ENCODE results near the gene ZDHHC8.

Gene ZDHHC8

DNA sequence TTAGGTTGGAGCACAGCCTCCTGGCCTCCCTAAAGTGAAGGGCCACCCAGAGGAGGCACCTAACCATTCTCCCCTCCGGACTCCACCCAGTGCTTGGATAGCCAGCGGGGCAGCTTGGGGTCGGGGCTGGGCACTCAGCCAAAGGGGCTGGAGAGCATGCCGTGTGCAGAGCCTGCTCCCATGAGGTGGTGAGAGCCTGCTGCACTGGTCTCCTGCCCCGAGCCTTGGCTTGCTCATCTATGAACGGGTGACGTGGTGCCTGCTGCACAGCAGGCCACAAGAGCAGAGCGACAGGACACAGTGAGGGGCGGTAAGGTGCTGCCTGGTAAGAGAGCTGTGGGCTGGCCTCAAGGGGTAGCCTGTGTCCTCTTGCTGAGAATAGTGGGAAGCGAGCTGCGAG, 33.3 kb downstream of the ZDHHC8 start:
- H3K9me3 Mint-ChIP-seq = peaks cover 7% of the 10 kb centered on the region
- no peak overlapping the region for H3K27ac Mint-ChIP-seq (ENCODE audit: low read depth)
- ATAC-seq (replicated peaks; ENCODE audit: extremely low read depth, poor library complexity, severe bottlenecking) = no peak
- H3K27me3 Mint-ChIP-seq = no peaks in the 10 kb centered on the region
- peaks cover 6% of the 10 kb centered on the region for H3K4me1 Mint-ChIP-seq
- no peak for DNase-seq (ENCODE audit: low spot score in 2 of 2)
- peaks cover 7% of the 10 kb centered on the region for H3K36me3 Mint-ChIP-seq (ENCODE audit: insufficient read depth)
- no peak overlapping the region for H3K4me3 Mint-ChIP-seq

DNA sequence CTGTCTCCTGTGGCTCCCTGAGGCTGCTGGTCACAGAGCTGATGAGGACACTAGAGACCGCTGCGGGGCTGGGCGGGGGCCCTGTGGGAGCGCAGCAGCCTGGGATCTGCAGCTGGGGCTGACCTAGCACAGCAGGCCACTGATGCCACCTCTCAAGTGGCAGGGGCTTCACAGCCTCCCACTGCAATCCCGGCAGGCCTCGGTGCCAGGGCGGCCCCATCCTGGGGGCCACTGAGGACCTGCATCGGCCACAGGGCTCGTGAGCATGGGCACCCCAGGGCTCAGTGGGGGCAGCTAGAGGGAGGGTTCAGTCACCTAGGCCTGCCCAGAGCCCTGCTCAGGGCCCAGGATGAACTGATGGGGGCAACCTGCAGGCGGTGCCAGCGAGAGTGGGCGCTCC, 33.8 kb downstream of the ZDHHC8 start:
- Mint-ChIP-seq H3K4me1 (peaks cover 6% of the 10 kb centered on the region), H3K4me3 (no peak overlapping the region), H3K27ac (ENCODE audit: low read depth) (no peak overlapping the region), H3K9me3 (peaks cover 7% of the 10 kb centered on the region), H3K36me3 (ENCODE audit: insufficient read depth) (peaks cover 7% of the 10 kb centered on the region), H3K27me3 (peaks cover 5% of the 10 kb centered on the region)
- ATAC-seq (replicated peaks; ENCODE audit: extremely low read depth, poor library complexity, severe bottlenecking) = no peak
- no peak for DNase-seq (ENCODE audit: low spot score in 2 of 2)

DNA sequence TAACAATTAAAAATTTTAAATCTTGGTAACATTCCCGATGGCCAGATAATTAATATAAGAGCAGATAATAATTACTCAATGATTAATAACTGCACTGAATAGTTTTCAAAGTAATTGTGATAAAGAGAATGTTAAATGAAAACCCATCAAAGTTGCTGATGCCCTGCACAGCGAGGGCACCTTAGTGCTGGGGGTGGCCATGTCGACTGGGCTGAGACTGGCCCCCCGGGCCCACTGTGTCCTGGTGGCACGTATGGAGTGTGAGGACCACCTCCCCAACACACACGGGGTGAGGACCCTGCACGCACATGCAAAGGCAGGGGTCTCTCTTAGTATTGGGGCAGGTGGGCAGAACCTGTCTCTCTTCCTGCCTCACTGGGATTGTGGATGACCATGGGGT, 34.3 kb downstream of the ZDHHC8 start:
- Mint-ChIP-seq H3K27me3 (peaks cover 9% of the 10 kb centered on the region), H3K4me3 (no peak overlapping the region), H3K9me3 (peaks cover 7% of the 10 kb centered on the region), H3K36me3 (ENCODE audit: insufficient read depth) (peaks cover 7% of the 10 kb centered on the region), H3K27ac (ENCODE audit: low read depth) (no peak overlapping the region), H3K4me1 (peaks cover 6% of the 10 kb centered on the region)
- DNase-seq (ENCODE audit: low spot score in 2 of 2) (no peak), ATAC-seq (replicated peaks; ENCODE audit: extremely low read depth, poor library complexity, severe bottlenecking) (no peak)

DNA sequence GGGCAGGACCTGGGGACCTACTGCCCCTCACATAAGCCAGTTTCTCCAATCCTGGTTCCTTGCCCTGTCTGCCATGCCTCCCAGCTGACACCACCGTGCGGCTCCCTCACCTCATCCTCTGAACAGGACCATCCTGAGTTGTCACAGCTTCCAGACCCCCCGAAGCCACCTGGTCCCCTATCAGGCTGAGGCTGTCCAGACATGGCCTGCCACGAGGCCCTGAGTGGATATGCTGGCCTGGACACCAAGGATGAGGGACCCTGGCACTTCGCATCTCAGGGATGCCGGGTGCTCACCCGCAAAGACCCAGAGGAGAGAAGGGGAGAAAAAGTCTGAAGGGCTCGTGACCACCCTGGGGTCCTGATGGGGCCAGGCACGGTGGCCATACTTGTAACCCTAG, 35.1 kb downstream of the ZDHHC8 start:
- ATAC-seq (replicated peaks; ENCODE audit: extremely low read depth, poor library complexity, severe bottlenecking) (no peak), DNase-seq (ENCODE audit: low spot score in 2 of 2) (no peak)
- Mint-ChIP-seq H3K36me3 (ENCODE audit: insufficient read depth) (peaks cover 7% of the 10 kb centered on the region), H3K27me3 (peaks cover 10% of the 10 kb centered on the region), H3K4me3 (no peak overlapping the region), H3K9me3 (peaks cover 7% of the 10 kb centered on the region), H3K4me1 (peaks cover 6% of the 10 kb centered on the region), H3K27ac (ENCODE audit: low read depth) (no peak overlapping the region)

DNA sequence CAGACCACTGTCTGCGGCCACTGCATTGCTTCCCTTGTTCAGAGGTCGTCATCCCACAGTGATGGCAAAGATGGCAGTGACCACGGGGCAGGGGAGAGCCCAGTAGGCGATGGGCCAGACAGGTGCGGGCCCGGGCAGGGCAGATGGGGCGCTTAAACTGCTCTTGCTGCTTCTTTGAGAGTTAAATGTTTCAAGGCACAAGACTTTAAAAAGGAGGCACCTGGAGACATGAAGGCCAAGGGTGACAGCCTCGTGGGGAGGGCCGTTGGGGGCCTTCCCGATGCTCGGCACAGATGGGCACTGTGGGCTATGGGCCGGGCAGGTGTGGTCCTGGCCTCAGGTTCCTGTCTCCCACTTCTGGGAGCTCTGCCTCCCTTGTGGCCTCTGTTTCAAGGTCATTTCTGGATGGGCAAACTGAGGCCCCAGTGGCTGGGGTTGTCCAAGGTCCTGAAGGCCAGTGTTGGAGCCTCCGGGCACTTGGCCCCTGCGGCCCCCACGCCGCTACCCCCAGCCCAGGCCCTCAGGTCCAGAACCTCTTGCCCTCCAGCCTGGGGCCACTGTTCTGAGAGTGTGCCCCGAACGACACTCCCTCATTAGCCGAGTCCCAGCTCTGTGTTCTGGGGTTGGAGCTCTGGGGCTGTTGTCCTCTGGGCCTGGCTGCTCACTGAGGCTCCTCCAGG, 36.2 kb downstream of the ZDHHC8 start:
- ATAC-seq (replicated peaks; ENCODE audit: extremely low read depth, poor library complexity, severe bottlenecking) (no peak), DNase-seq (ENCODE audit: low spot score in 2 of 2) (no peak)
- Mint-ChIP-seq H3K9me3 (peaks cover 7% of the 10 kb centered on the region), H3K4me1 (peaks cover 6% of the 10 kb centered on the region), H3K4me3 (no peak overlapping the region), H3K27me3 (peaks cover 10% of the 10 kb centered on the region), H3K36me3 (ENCODE audit: insufficient read depth) (peaks cover 4% of the 10 kb centered on the region), H3K27ac (ENCODE audit: low read depth) (no peak overlapping the region)

DNA sequence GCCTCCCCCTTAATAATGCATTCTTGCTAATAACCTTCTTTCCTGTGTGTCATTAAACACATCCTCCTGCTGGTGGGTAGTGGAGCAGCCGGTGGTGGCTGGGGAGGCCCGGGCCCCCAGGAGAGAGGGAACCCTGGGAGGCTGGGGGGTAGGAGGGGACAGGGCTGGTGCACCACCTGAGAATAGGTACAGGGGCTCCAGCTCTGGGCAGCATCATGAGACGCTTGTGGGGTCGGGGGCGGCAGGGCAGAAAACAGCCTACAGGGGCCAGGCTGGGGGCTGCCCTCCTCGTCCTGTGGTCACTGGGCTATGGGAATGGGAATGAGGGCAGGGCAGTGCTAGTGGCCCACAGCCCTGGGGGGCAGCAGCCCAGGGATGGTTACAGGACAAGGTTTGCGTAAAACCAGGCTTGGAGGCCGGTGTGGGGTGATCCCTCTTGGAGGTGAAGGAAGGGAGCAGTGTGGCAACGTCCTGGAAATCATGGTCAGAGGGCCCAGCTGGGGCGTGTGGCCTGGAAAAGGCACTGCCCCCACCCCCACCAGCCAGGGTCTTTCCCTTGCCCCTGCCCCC, 37.7 kb downstream of the ZDHHC8 start:
- Mint-ChIP-seq H3K4me3 (no peak overlapping the region), H3K36me3 (ENCODE audit: insufficient read depth) (peaks cover 1% of the 10 kb centered on the region), H3K4me1 (peaks cover 2% of the 10 kb centered on the region), H3K9me3 (peaks cover 2% of the 10 kb centered on the region), H3K27ac (ENCODE audit: low read depth) (no peak overlapping the region), H3K27me3 (peaks cover 10% of the 10 kb centered on the region)
- DNase-seq (ENCODE audit: low spot score in 2 of 2) = no peak
- ATAC-seq (replicated peaks; ENCODE audit: extremely low read depth, poor library complexity, severe bottlenecking) = no peak

DNA sequence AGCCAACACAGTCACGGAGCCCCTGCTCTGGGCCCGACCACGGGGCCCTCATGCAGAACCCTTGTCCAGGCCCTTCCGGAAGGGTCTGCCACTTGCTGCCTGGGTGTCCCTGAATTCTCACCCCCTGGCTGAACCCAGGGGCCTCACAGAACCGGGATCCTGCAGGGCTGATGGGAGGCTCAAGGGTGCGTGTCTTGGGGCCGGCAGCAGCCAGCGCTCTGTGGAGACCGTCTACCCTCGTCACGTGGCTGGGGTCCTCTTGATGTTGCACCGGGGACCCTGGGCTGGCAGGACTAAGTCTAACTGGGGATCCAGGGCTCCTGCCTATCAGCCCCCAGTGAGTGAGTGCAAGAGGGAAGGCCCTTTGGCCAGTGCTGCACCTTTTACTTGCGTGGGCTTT, 38.6 kb downstream of the ZDHHC8 start:
- H3K36me3 Mint-ChIP-seq (ENCODE audit: insufficient read depth) = no peaks in the 10 kb centered on the region
- H3K4me3 Mint-ChIP-seq = no peak overlapping the region
- H3K27me3 Mint-ChIP-seq = peaks cover 10% of the 10 kb centered on the region
- no peak for ATAC-seq (replicated peaks; ENCODE audit: extremely low read depth, poor library complexity, severe bottlenecking)
- no peak for DNase-seq (ENCODE audit: low spot score in 2 of 2)
- H3K4me1 Mint-ChIP-seq = no peaks in the 10 kb centered on the region
- H3K27ac Mint-ChIP-seq (ENCODE audit: low read depth) = peak overlapping the region; percentile 74
- H3K9me3 Mint-ChIP-seq = no peaks in the 10 kb centered on the region

DNA sequence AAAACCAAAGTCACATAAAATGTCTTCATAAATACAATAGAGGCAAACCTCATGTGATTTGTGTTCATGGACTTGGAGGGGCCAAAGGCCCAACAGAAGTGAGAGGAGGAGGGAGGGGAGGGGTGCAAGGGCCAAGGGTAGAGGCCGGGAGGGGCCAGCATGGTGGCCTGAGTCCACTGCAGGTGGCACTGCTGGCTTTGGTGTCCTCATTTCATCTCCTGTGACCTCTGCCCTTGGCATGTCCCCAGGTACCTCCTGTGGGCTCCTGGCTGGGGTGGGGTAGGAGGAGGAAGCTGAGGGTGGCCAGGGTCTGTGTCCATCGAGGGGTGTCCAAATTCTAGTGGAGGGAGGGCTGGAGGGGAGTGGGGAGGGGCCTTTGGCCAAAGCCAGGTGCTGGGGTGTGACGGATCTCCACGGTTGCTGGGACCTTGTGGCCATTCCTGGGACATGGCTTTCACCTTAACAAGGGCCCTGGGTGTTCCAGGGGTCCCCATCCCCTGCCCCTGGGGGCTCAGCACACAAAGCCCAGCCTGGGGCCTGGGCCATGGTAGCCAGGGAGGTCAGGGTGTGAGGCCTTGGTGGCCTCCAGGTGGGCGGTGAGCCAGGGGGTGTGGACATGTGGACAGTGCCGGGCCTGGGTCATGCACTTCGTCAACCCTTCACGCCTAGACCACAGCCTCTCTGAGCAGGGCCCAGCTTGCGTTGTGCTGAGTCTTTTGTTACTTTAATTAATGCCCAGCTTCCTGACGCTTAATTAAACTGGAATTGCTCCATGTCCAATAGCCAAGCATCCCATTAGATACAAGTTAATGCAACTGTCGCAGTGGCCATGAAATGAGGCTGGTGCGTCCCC, 39.9 kb downstream of the ZDHHC8 start:
- H3K4me1 Mint-ChIP-seq = no peaks in the 10 kb centered on the region
- no peaks in the 10 kb centered on the region for H3K36me3 Mint-ChIP-seq (ENCODE audit: insufficient read depth)
- H3K27me3 Mint-ChIP-seq = peaks cover 10% of the 10 kb centered on the region
- no peaks in the 10 kb centered on the region for H3K9me3 Mint-ChIP-seq
- ATAC-seq (replicated peaks; ENCODE audit: extremely low read depth, poor library complexity, severe bottlenecking) (no peak), DNase-seq (ENCODE audit: low spot score in 2 of 2) (no peak)
- no peak overlapping the region for H3K27ac Mint-ChIP-seq (ENCODE audit: low read depth)
- no peak overlapping the region for H3K4me3 Mint-ChIP-seq

DNA sequence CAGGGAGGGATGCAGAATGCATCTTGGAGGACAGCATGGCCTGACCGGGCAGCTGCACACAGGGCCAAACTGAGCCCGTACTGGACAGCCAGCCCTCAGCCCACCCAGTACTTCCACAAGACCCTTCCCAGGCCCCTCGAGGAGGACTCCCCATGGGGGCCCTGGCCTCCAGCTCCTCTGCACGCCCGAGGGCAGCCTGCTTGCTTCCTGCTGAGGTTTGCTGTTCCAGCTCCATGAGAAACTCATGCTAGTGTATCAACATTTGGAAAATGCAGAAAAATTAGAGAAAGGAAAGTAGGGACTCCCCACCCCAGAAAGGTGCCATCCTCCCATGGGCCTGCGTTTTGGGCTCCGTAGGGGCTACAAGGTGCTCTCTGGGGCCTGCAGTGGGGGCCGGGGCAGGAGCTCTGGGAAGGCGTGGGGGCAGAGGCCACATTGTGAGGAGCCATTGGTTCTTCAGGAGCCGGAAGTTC, 40.6 kb downstream of the ZDHHC8 start:
- peaks cover 10% of the 10 kb centered on the region for H3K27me3 Mint-ChIP-seq
- no peak overlapping the region for H3K4me3 Mint-ChIP-seq
- no peak overlapping the region for H3K27ac Mint-ChIP-seq (ENCODE audit: low read depth)
- DNase-seq (ENCODE audit: low spot score in 2 of 2) (no peak), ATAC-seq (replicated peaks; ENCODE audit: extremely low read depth, poor library complexity, severe bottlenecking) (no peak)
- H3K4me1 Mint-ChIP-seq = no peaks in the 10 kb centered on the region
- H3K36me3 Mint-ChIP-seq (ENCODE audit: insufficient read depth) = no peaks in the 10 kb centered on the region
- no peaks in the 10 kb centered on the region for H3K9me3 Mint-ChIP-seq

DNA sequence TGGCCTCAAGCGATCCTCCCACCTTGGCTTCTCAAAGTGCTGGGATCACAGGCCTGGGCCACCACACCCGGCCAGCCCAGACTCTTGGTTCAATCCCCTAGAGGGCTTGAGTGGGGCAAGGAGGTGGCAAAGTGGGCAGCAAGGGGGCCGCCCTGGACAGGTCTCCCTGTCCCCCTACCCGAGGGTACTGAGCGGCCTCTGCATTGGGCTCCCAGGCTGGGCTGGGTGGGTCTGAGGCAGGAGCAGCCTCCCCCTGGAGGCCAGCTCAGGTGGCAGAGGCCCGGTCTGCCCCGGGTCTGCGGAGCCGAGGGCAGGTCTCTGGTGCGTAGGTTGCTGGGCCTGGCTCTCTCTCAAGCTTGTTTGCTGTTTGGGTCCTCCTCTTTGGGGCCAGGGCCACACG, 41.6 kb downstream of the ZDHHC8 start:
- H3K27me3 Mint-ChIP-seq = peaks cover 10% of the 10 kb centered on the region
- H3K9me3 Mint-ChIP-seq = no peaks in the 10 kb centered on the region
- no peak overlapping the region for H3K27ac Mint-ChIP-seq (ENCODE audit: low read depth)
- no peak overlapping the region for H3K4me3 Mint-ChIP-seq
- ATAC-seq (replicated peaks; ENCODE audit: extremely low read depth, poor library complexity, severe bottlenecking) (no peak), DNase-seq (ENCODE audit: low spot score in 2 of 2) (no peak)
- H3K4me1 Mint-ChIP-seq = no peaks in the 10 kb centered on the region
- no peaks in the 10 kb centered on the region for H3K36me3 Mint-ChIP-seq (ENCODE audit: insufficient read depth)

DNA sequence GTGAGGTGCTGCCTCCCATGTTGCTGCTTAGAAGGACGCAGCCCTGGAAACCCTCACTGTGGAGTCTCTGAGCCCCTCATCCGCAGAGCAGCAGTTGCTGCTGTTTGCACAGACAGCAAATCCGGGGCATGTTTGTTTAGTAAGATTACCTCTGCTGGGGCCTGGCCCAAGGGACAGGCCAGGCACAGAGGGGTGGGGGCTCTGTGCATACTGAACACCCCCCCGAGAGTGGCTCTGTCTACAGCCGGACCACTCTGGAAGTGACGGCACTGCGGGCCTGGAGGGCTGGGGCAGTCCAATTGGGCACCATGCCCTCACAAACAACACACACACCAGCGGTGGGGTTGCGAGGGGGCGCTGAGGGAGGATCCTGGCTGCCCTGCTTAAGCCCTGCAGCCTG, 42.2 kb downstream of the ZDHHC8 start:
- peaks cover 10% of the 10 kb centered on the region for H3K27me3 Mint-ChIP-seq
- H3K4me3 Mint-ChIP-seq = no peak overlapping the region
- no peak overlapping the region for H3K27ac Mint-ChIP-seq (ENCODE audit: low read depth)

DNA sequence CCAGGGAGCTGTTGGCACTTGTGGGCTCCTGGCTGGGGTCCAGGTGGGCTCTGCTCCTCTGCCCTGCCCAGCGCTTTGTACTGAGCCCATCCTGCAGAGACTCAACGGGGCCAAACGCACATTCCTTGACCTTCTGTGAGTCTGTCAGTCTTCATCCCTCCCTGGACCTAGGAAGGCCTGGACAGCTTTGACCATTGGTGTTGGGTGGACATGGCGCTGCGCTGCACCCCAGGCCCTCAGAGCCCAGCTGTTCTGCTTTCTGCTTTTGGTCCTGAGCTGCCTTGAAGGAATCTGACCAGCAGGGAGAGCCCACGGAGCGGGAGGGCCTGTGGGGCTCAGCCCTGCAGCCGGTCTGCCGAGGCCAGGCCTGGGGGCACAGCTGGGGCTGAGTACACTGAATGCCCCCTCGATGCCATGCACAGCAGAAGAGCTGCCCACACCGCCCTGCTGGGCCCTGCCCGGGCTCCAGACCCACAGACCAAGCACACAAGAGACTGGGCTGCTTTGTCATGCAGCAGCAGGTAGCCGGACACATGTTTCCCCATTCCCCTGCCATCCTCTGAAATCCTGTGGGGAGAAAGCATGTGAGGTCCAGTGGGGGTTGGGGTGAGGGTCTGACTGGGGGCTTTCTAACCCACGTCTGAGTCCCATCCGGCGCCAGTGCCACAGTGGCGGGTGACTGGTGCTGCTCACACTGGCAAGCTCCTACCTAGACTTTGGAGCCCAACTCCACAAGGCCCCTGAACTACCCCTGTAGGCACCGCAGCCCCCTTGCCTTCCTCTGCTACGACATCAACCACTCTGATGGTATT, 43.4 kb downstream of the ZDHHC8 start:
- Mint-ChIP-seq H3K4me3 (no peak overlapping the region), H3K36me3 (ENCODE audit: insufficient read depth) (no peaks in the 10 kb centered on the region), H3K9me3 (no peaks in the 10 kb centered on the region), H3K4me1 (no peaks in the 10 kb centered on the region), H3K27me3 (peaks cover 10% of the 10 kb centered on the region), H3K27ac (ENCODE audit: low read depth) (no peak overlapping the region)
- ATAC-seq (replicated peaks; ENCODE audit: extremely low read depth, poor library complexity, severe bottlenecking) (no peak), DNase-seq (ENCODE audit: low spot score in 2 of 2) (no peak)

More for the DNA sequence above, 42.2 kb downstream of the ZDHHC8 start:
- ATAC-seq (replicated peaks; ENCODE audit: extremely low read depth, poor library complexity, severe bottlenecking) (no peak), DNase-seq (ENCODE audit: low spot score in 2 of 2) (no peak)
- no peaks in the 10 kb centered on the region for H3K4me1 Mint-ChIP-seq
- H3K36me3 Mint-ChIP-seq (ENCODE audit: insufficient read depth) = no peaks in the 10 kb centered on the region
- no peaks in the 10 kb centered on the region for H3K9me3 Mint-ChIP-seq

Measured in central memory CD8-positive, alpha-beta T cell (primary cell).